Parathyroid adenoma (tissue), 2 donors: ENCODE results near the gene SP100.

Source experiments
- H2AFZ ChIP-seq: fragments of 300-600 bp; sonication (generic); one replicate; pipeline ENCODE4 v1.7.0; 2017; ENCODE audit warnings: antibody characterized with exemption, mild to moderate bottlenecking
- H3K27ac ChIP-seq: fragments of 300-600 bp; sonication (generic); one replicate; pipeline ENCODE4 v1.7.0; 2017
- H3K27me3 ChIP-seq: fragments of 300-600 bp; sonication (generic); one replicate; pipeline ENCODE4 v1.7.0; 2017; ENCODE audit warnings: low read length; ENCODE audit not compliant: control insufficient read depth, insufficient read depth
- H3K36me3 ChIP-seq: fragments of 300-600 bp; sonication (generic); one replicate; pipeline ENCODE4 v1.7.0; 2017; ENCODE audit warnings: low read length; ENCODE audit not compliant: control insufficient read depth, insufficient read depth
- H3K4me1 ChIP-seq: fragments of 300-600 bp; sonication (generic); one replicate; pipeline ENCODE4 v1.7.0; 2017; ENCODE audit warnings: control low read depth
- H3K4me2 ChIP-seq: fragments of 300-600 bp; sonication (generic); one replicate; pipeline ENCODE4 v1.7.0; 2017; ENCODE audit warnings: low read length
- H3K4me3 ChIP-seq: fragments of 300-600 bp; sonication (generic); one replicate; pipeline ENCODE4 v1.7.0; 2017; ENCODE audit warnings: low read depth, low read length
- H3K79me2 ChIP-seq: fragments of 300-600 bp; sonication (generic); one replicate; pipeline ENCODE4 v1.7.0; 2017; ENCODE audit warnings: control low read depth
- H3K9ac ChIP-seq: fragments of 300-600 bp; sonication (generic); one replicate; pipeline ENCODE4 v1.7.0; 2017; ENCODE audit warnings: mild to moderate bottlenecking
- H3K9me3 ChIP-seq: fragments of 300-600 bp; sonication (generic); one replicate; pipeline ENCODE4 v1.7.0; 2017; ENCODE audit warnings: low read length; ENCODE audit not compliant: control insufficient read depth
- CTCF ChIP-seq: fragments of 300-600 bp; sonication (generic); IDR thresholded peaks from one replicate; pipeline ENCODE4 v1.7.0; 2017; ENCODE audit warnings: antibody characterized with exemption, mild to moderate bottlenecking
- donor health status: primary hyperparathyroidism.

SP100 gene

GRCh38 chr2:230590333-230590732, 174.3 kb downstream of the SP100 start:
- no peak for TF ChIP-seq CTCF
- H2AFZ ChIP-seq = no peak overlapping the region
- H3K9me3 ChIP-seq = no peaks in the 10 kb centered on the region
- no peaks in the 10 kb centered on the region for H3K4me1 ChIP-seq
- H3K4me2 ChIP-seq = no peak overlapping the region
- no peak overlapping the region for H3K4me3 ChIP-seq
- H3K27me3 ChIP-seq = no peaks in the 10 kb centered on the region
- no peak overlapping the region for H3K9ac ChIP-seq
- no peaks in the 10 kb centered on the region for H3K36me3 ChIP-seq
- H3K27ac ChIP-seq = no peak overlapping the region
- H3K79me2 ChIP-seq = no peaks in the 10 kb centered on the region

GRCh38 chr2:230591850-230592249, 175.8 kb downstream of the SP100 start:
- no peaks in the 10 kb centered on the region for H3K79me2 ChIP-seq
- no peak for TF ChIP-seq CTCF
- no peak overlapping the region for H3K4me2 ChIP-seq
- H3K27me3 ChIP-seq = no peaks in the 10 kb centered on the region
- H2AFZ ChIP-seq = no peak overlapping the region
- no peaks in the 10 kb centered on the region for H3K36me3 ChIP-seq
- no peak overlapping the region for H3K4me3 ChIP-seq
- no peak overlapping the region for H3K27ac ChIP-seq
- H3K9me3 ChIP-seq = no peaks in the 10 kb centered on the region
- no peak overlapping the region for H3K9ac ChIP-seq
- H3K4me1 ChIP-seq = no peaks in the 10 kb centered on the region

GRCh38 chr2:230592775-230593174, 176.8 kb downstream of the SP100 start:
- no peaks in the 10 kb centered on the region for H3K9me3 ChIP-seq
- no peaks in the 10 kb centered on the region for H3K4me1 ChIP-seq
- no peak overlapping the region for H2AFZ ChIP-seq
- H3K36me3 ChIP-seq = no peaks in the 10 kb centered on the region
- H3K27ac ChIP-seq = no peak overlapping the region
- H3K4me2 ChIP-seq = no peak overlapping the region
- H3K4me3 ChIP-seq = no peak overlapping the region
- no peak for TF ChIP-seq CTCF
- no peaks in the 10 kb centered on the region for H3K79me2 ChIP-seq
- H3K9ac ChIP-seq = no peak overlapping the region
- no peaks in the 10 kb centered on the region for H3K27me3 ChIP-seq
